HG02759 (cell line): ENCODE data around the gene HOXD13.

Experiments
- ATAC-seq: cut with Tn5 transposase; IDR thresholded peaks from one replicate; pipeline ENCODE4 v1.9.1; 2021; ENCODE audit warnings: mild to moderate bottlenecking, moderate library complexity; ENCODE audit not compliant: unreplicated experiment

The HOXD13 gene

DNA sequence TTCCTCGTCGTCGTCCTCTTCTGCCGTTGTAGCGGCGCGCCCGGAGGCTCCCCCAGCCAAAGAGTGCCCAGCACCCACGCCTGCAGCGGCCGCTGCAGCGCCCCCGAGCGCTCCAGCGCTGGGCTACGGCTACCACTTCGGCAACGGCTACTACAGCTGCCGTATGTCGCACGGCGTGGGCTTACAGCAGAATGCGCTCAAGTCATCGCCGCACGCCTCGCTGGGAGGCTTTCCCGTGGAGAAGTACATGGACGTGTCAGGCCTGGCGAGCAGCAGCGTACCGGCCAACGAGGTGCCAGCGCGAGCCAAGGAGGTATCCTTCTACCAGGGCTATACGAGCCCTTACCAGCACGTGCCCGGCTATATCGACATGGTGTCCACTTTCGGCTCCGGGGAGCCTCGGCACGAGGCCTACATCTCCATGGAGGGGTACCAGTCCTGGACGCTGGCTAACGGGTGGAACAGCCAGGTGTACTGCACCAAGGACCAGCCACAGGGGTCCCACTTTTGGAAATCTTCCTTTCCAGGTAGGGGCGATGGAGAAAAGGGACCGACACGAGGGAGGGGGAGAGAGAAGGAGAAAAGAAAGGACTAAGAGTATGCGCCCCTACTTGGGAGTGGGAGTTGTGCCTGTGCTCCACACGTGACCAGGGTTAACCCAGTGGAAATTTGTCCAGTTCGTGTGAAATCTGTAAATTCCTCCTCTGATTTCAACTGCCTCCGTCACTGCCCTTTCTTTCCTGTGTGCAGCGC, 800 bp downstream of the HOXD13 start:
- ATAC-seq, result no peak

DNA sequence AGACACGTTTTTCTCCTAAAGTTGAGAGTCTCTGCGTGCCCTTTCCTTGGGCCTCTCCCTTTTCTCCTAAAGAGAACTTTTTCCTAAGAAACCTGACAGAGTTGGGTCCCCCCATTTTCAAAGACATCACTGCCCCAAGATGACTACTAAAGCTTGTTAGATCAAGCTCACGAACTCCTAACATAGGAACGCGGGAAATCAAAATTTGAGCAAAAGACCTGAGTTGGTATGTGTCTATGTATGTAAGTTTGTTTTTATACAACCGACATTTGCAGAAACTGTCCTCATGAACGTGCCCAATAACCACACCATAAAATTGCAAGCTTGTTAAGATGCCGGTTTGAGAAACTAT, 1.4 kb downstream of the HOXD13 start:
- no peak for ATAC-seq

DNA sequence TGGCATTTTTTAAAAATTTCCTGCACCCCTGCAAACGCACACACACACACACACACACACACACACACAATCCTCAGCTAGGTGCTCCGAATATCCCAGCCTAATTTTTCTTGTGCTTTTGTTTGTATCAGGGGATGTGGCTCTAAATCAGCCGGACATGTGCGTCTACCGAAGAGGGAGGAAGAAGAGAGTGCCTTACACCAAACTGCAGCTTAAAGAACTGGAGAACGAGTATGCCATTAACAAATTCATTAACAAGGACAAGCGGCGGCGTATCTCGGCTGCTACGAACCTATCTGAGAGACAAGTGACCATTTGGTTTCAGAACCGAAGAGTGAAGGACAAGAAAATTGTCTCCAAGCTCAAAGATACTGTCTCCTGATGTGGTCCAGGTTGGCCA, 1.8 kb downstream of the HOXD13 start:
- no peak for ATAC-seq

DNA sequence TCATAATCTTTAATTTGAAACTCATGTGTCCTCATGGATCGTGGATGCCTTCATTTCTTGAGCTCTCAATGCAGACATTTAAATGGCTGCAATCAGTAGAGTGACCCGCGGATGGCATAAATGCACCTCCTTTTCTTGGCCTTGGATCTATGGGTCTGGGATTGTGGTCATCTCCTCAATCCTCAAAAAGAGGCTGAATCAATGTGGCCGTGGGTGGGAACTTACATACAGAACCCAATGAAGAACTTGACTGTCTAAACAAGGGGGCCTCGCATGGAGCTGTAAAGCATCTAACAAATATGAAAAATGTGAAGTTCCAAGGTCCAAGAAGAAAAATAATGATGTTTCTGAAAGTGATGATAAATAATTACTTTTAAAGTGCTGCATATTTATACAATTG, 2.9 kb downstream of the HOXD13 start:
- ATAC-seq, result no peak

GRCh38 chr2:176096243-176096985, 3.9 kb downstream of the HOXD13 start:
- no peak for ATAC-seq

DNA sequence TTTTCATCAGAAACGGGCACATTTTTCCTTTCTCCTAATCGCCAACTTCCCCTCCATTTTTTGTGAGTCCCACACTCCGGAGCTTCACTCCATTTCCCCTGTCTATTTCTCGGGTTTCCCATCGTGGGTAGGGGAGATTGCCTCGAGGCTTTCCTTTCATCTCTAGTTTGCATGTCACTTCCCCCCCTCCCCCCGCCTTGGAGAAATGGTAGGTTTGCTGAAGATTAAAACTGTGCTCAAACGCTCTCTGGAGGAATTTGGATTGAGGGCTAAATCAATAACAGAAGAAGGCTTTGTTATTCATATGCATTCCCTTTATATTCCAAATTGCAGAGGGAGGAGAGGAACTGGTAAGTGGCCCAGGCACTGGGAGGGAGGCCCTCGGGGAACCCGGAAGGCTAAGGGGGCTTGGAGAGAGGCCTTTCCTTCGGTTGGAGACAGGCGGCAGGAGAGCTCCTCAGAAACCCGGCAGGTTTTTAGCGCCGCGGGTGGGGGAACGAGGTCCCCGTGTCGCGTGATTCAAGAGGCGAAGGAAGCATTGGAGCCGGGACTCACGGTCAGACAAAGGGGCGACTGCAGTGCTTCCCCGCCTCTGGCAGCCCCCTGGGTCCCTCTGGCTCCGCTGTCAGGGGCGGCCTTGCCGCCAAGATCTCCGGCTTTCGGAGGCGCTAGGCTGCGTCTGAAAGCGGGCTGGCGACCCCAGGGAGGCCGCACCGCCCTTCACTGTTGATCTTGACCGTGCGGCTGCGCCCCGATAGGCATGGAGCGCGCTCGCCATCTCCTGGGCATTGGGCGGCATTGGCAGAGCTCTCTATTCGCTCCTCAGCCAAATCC, 4.7 kb downstream of the HOXD13 start:
- peak; percentile 91 for ATAC-seq

DNA sequence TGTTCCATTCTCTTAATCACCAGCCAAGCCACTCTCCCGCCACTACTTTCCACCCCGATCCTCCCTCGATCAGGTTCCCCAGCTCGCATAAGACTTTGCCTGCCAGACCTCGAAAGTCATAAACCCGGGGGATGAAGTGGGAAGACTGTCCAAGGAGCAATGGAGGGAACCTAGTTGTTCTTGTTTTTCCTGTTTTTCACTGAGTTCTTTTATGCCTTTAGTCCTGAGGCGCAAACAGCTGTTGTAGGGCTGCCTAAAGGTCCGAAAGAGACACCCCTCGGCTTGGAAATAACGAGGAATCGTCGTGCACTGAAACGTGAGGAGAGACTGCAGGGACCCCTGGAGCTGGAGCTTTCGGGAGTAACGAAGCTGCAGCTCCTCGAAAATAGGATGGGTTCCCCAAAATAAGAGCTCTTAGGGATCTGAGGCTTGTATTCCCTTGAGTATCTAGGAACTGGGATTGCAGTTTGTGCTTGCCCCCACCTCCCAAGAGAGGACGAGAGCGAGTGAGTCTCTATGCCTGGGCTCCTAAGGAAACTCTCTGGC, 5.4 kb downstream of the HOXD13 start:
- ATAC-seq, result no peak

GRCh38 chr2:176098366-176099158, 6.0 kb downstream of the HOXD13 start:
- no peak for ATAC-seq

GRCh38 chr2:176099159-176099727, 6.7 kb downstream of the HOXD13 start:
- ATAC-seq, result no peak

- no peak for ATAC-seq
Measured at GRCh38 chr2:176099728-176100546, 7.4 kb downstream of the HOXD13 start, which contains the start of gene HOXD12. HOXD12 (plus strand) TSS chr2:176099795; CDS start chr2:176099802, 7 bp downstream.

GRCh38 chr2:176100547-176101140, 8.1 kb downstream of the HOXD13 start:
- ATAC-seq, result no peak

GRCh38 chr2:176101216-176101830, 8.8 kb downstream of the HOXD13 start:
- ATAC-seq, result no peak

- ATAC-seq, result no peak
Measured at GRCh38 chr2:176101842-176102241, 9.3 kb downstream of the HOXD13 start.

DNA sequence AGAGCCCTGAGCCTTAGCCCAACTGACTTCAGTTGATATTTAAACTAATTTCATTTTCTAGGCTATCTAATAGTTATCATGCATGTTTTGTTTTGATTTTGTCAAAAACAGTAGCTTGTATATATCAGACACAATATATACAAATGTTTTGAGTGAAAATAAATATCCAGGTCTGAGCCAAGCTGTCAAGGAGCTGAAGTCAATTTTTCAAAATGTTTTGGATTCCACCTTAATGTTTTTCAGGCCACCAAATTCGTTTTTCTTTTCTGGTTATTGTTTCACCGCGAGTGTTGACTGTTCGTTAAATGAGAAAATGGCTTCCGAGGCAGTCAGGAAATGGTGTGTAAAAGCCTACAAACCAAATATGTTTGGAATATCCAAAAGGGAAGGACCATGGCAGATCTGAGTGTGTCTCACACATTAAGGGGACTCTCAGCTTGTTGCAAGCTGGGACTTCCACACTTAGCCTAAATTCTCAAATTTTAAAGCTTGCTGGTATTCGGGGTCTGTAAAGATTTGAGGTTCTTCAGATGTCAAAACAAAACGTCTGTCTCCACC, 9.9 kb downstream of the HOXD13 start:
- ATAC-seq, result no peak

DNA sequence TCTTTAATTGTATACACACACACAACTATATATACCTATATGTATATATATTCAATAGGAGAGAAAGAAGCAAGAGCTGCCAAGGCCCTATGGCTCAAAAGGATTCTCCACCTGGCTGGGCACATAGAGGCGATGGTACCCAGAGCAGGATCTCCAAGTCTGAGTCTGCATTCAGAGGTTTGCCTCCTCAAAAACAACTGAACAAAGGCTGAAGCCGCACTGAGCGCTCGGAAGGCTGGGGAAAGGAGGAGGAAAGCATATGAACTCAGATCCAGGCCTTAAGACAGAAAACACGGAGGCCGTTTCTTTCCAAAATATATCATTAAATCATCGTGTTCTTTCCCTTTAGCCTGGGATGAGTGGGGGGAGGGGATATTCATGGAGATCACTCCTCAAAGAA, 10.7 kb downstream of the HOXD13 start:
- no peak for ATAC-seq

DNA sequence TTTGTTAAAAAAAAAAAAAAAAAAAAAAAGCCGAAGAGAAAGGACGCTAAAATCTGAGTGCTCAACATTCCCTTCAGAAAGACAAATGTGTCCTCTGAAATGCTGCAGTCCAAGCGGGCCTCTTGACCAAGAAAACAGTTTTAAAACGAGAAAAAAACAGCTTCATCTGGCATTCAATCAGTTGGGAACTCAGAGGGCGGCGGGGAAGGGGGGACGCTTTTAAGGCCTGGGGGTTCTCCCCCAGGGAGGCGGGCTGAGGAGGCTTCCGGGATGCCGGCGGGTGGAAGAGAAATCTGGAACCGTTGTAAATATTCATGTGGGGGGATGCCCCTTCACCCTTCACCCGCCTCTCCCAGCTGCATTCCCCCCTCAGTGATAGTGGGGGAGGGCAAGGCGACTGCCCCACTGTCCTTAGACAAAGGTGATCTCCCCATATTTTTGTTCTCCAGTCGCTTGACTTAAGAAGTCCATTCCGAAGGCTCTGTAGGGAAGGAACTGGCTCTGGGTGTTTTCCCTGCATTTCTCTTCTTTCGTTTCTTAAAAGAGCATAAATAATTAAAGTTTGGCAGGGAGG, 11.3 kb downstream of the HOXD13 start:
- no peak for ATAC-seq

GRCh38 chr2:176104316-176105077, 12.0 kb downstream of the HOXD13 start:
- ATAC-seq, result no peak
